Left ventricle myocardium inferior (tissue), 1 donor: ENCODE measurements around the gene IGLL1. TPM values are rescaled to one million over a fixed set of nuclear protein-coding genes. Genes with fewer than 3 reads are reported as not detected.

ENCODE experiments used
- DNase-seq: peaks from one replicate; pipeline ENCODE4 v3.0.0-alpha.2; 2020
- H3K27ac ChIP-seq: fragments of 200-600 bp; replicated peaks from 2 replicates; pipeline ENCODE4 v1.8.0; 2021
- H3K27me3 ChIP-seq: fragments of 200-600 bp; 2 replicates; pipeline ENCODE4 v1.8.0; 2021; ENCODE audit warnings: low read depth
- H3K36me3 ChIP-seq: fragments of 200-600 bp; 2 replicates; pipeline ENCODE4 v1.8.0; 2021
- H3K4me1 ChIP-seq: fragments of 200-600 bp; 2 replicates; pipeline ENCODE4 v1.8.0; 2021
- H3K4me3 ChIP-seq: fragments of 200-600 bp; 2 replicates; pipeline ENCODE4 v1.8.0; 2021; ENCODE audit warnings: mild to moderate bottlenecking, moderate library complexity
- H3K9me3 ChIP-seq: fragments of 200-600 bp; replicated peaks from 2 replicates; pipeline ENCODE4 v1.8.0; 2021
- intact Hi-C: fragments of 100-400 bp; cut with micrococcal nuclease; formaldehyde crosslinking; loops from one replicate; pipeline ENCODE4 v1.11.0; 2022
- total RNA-seq: library from RNA; stranded (reverse); fragmentation: NEBNext Ultra II Directional; extraction: Animal tissue kit (Norgen Biotek cat#: 25700); gene quantifications from one replicate; pipeline ENCODE4 v1.2.1, GENCODE V29; 2021
- TF ChIP-seq, protein P1 (sequence below): fragments of 200-600 bp; IDR thresholded peaks from 2 replicates; pipeline ENCODE4 v1.8.0; 2021; ENCODE audit warnings: antibody characterized with exemption, mild to moderate bottlenecking, borderline replicate concordance
- donor health status: DM: no; HTN: yes; CAD: no; lungs with severe emphysema.

Gene IGLL1
- total RNA-seq, 1 donor from 2014 or later, result not detected

DNA sequence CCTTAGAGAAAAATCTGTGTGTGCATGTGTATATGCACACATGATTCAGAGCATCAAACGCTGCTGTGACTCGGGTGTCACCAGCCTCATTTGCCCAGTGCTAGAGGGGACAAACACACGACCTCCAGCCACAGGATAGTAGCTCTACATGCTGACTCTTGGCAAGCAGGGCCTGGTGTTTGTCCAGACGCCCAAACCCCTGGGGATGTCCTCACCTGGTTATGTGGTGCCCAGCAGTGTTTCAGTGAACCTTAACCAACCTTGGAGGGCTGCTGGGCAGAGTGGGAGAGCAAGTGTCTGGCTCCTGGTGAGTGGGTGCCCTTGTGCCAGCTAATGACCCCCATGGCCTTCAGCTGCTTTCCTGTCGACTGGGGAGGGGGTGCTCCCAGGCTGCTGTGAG, 26.7 kb downstream of the IGLL1 start:
- intact Hi-C loops, result no loop called here
- peaks cover 5% of the 10 kb centered on the region for H3K9me3 ChIP-seq

DNA sequence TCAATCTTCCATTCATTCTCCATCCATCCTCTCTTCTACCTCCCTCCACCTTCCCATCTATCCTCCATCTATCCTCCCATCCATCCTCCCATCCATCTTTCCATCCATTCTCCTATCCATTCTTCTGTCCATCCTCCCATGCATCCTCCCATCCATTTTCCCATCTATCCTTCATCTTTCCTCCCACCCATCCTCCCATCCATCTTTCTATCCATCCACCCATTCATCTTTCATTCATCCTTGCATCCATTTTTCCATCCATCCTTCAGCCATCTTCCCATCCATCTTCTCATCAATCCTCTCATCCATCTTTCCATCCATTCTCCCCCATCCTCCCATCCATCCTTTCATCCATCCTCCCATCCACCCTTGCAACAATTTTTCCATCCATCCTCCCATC, 27.5 kb downstream of the IGLL1 start:
- Histone ChIP-seq H3K36me3 (no peaks in the 10 kb centered on the region), H3K4me3 (no peak overlapping the region), H3K4me1 (no peaks in the 10 kb centered on the region), H3K27me3 (peaks cover 63% of the 10 kb centered on the region), H3K27ac (no peak overlapping the region), H3K9me3 (peaks cover 12% of the 10 kb centered on the region)
- no peak for DNase-seq
- TF ChIP-seq, protein P1, sequence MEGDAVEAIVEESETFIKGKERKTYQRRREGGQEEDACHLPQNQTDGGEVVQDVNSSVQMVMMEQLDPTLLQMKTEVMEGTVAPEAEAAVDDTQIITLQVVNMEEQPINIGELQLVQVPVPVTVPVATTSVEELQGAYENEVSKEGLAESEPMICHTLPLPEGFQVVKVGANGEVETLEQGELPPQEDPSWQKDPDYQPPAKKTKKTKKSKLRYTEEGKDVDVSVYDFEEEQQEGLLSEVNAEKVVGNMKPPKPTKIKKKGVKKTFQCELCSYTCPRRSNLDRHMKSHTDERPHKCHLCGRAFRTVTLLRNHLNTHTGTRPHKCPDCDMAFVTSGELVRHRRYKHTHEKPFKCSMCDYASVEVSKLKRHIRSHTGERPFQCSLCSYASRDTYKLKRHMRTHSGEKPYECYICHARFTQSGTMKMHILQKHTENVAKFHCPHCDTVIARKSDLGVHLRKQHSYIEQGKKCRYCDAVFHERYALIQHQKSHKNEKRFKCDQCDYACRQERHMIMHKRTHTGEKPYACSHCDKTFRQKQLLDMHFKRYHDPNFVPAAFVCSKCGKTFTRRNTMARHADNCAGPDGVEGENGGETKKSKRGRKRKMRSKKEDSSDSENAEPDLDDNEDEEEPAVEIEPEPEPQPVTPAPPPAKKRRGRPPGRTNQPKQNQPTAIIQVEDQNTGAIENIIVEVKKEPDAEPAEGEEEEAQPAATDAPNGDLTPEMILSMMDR, result no peak
- intact Hi-C loops, result no loop called here

More for the DNA sequence above, 26.7 kb downstream of the IGLL1 start:
- Histone ChIP-seq H3K4me3 (no peak overlapping the region), H3K27me3 (peaks cover 72% of the 10 kb centered on the region), H3K4me1 (no peaks in the 10 kb centered on the region), H3K36me3 (no peaks in the 10 kb centered on the region), H3K27ac (no peak overlapping the region)
- DNase-seq, result no peak
- TF ChIP-seq, protein P1, result no peak

DNA sequence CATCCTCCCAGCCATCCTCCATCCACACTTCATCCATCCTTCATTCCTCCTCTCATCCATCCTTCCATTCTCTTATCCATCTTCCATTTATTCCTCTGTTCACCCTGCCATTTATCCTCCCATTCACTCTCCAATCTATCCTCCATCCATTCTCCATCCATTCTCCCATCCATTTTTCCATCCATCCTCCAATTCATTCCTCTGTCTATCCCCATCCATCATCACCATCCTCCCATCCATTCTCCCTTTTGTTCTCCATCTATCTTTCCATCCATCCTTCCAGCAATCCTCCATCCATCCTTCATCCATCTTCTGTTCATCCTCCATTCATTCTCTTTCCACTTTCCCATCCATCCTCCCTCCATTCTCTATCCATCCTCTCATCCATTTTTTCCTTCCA, 28.7 kb downstream of the IGLL1 start:
- no peak overlapping the region for H3K4me3 ChIP-seq
- peaks cover 23% of the 10 kb centered on the region for H3K9me3 ChIP-seq
- H3K27ac ChIP-seq, result no peak overlapping the region
- H3K27me3 ChIP-seq, result peaks cover 51% of the 10 kb centered on the region
- TF ChIP-seq, protein P1, result no peak
- no peak for DNase-seq
- H3K4me1 ChIP-seq, result no peaks in the 10 kb centered on the region
- no peaks in the 10 kb centered on the region for H3K36me3 ChIP-seq
- intact Hi-C loops, result no loop called here

DNA sequence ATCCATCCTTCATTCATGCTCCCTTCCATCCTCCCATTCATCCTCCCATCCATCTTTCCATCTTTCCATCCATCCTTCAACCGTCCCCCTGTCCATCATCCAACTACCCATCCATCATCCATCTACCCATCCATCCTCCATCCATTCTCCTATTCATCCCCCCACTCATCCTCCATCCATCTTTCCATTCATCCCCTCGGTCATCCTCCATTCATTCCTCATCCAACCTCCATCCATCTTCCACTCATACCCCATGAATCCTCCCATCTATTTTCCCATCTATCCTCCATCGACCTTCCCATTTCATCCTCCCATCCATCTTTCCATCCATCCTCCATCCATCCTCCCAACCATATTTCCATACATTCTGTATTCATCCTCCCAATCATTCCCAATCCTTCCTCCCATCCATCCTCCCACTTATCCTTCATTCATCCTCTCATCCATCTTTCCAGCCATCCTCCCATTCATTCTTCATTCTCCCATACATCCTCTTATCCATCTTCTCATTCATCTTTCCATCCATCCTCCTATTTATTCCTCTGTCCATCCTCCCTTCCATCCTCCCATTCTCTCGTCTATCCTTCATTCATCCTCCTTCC, 29.9 kb downstream of the IGLL1 start:
- H3K4me3 ChIP-seq, result no peak overlapping the region
- H3K4me1 ChIP-seq, result no peaks in the 10 kb centered on the region
- H3K9me3 ChIP-seq, result peaks cover 23% of the 10 kb centered on the region
- H3K27me3 ChIP-seq, result peaks cover 39% of the 10 kb centered on the region
- TF ChIP-seq, protein P1, result no peak
- H3K27ac ChIP-seq, result no peak overlapping the region
- DNase-seq, result no peak
- intact Hi-C loops, result no loop called here
- no peaks in the 10 kb centered on the region for H3K36me3 ChIP-seq

DNA sequence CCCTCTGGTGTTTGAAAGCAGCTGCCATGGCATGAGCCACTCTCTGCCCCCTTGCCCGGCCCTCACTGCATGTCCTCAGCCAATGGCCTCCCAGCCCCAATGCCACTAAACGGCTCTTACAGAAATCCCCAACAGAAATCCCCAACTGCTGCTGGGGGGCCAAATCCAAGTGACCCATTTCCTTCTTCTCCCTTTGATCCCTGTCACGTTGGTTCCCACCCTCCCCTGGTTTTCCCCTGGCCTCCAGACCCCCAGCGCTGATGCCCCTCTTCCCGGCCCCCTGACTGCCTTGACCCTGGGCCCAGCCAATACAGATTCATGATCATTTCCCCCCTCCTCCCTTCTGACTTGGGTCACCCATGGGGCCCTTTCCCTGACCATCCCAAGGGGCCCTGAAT, 30.9 kb downstream of the IGLL1 start:
- Histone ChIP-seq H3K36me3 (no peaks in the 10 kb centered on the region), H3K27me3 (peaks cover 29% of the 10 kb centered on the region), H3K4me1 (no peaks in the 10 kb centered on the region), H3K27ac (no peak overlapping the region), H3K4me3 (no peak overlapping the region), H3K9me3 (peaks cover 23% of the 10 kb centered on the region)
- intact Hi-C loops, result no loop called here
- TF ChIP-seq, protein P1, result no peak
- DNase-seq, result no peak
